Panc1 (cell line): ENCODE results near the gene TERT.

Source experiments
- POLR2AphosphoS5 ChIP-seq: IDR thresholded peaks from 2 replicates; pipeline ENCODE4 v1.6.1; 2012; ENCODE audit warnings: mild to moderate bottlenecking, low read depth, low read length, moderate library complexity
- REST ChIP-seq, 2 experiments: IDR thresholded peaks; 2 replicates each; pipeline ENCODE4 v1.6.1; 2011 to 2012; ENCODE audit warnings: low read depth in 2 of 2, control low read depth in 1 of 2, low read length in 1 of 2, mild to moderate bottlenecking in 1 of 2, moderate library complexity in 1 of 2; ENCODE audit not compliant: insufficient read depth in 1 of 2
- SIN3A ChIP-seq: IDR thresholded peaks from 2 replicates; pipeline ENCODE4 v1.6.1; 2012; ENCODE audit warnings: low read depth, mild to moderate bottlenecking, low read length, moderate library complexity, borderline replicate concordance; ENCODE audit not compliant: insufficient read depth
- TF ChIP-seq, protein P1 (sequence below): fragments of 450-650 bp; IDR thresholded peaks from 2 replicates; pipeline ENCODE4 v1.5.1; 2017; ENCODE audit warnings: mild to moderate bottlenecking

GRCh38 chr5:1243487-1244130 is 51.3 kb downstream of the TERT start:
- TF ChIP-seq, protein P1, sequence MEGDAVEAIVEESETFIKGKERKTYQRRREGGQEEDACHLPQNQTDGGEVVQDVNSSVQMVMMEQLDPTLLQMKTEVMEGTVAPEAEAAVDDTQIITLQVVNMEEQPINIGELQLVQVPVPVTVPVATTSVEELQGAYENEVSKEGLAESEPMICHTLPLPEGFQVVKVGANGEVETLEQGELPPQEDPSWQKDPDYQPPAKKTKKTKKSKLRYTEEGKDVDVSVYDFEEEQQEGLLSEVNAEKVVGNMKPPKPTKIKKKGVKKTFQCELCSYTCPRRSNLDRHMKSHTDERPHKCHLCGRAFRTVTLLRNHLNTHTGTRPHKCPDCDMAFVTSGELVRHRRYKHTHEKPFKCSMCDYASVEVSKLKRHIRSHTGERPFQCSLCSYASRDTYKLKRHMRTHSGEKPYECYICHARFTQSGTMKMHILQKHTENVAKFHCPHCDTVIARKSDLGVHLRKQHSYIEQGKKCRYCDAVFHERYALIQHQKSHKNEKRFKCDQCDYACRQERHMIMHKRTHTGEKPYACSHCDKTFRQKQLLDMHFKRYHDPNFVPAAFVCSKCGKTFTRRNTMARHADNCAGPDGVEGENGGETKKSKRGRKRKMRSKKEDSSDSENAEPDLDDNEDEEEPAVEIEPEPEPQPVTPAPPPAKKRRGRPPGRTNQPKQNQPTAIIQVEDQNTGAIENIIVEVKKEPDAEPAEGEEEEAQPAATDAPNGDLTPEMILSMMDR = no peak
- TF ChIP-seq POLR2AphosphoS5 (no peak), SIN3A (no peak), REST (IDR thresholded peaks at IDR 0.05; ENCODE audit: insufficient read depth in 1 of 2, low read depth in 2 of 2, low read length in 1 of 2) (no peak)
